GM18951 (cell line): Measurements from ENCODE around the gene TXNL4B.

Experiments used
- POLR2A ChIP-seq: IDR thresholded peaks from 4 replicates; pipeline ENCODE4 v1.6.1; 2011; ENCODE audit warnings: mild to moderate bottlenecking; ENCODE audit not compliant: insufficient read length, insufficient read depth; ENCODE audit errors: extremely low read depth
- in situ Hi-C: fragments of 300-500 bp; cut with MboI; formaldehyde crosslinking; loops from one replicate; pipeline ENCODE4 v1.12.0; 2022; ENCODE audit warnings: low sequenced_read_pairs, mixed read lengths, inconsistent platforms; ENCODE audit not compliant: unreplicated experiment

TXNL4B gene

GRCh38 chr16:72093448-72094265 is at the start of gene TXNL4B, which contains the start of gene DHX38:
TSS of gene TXNL4B (minus strand) at chr16:72093620. CDS start at chr16:72090749, 2,871 bp downstream.
TSS of gene DHX38 (plus strand) at chr16:72093847. CDS start at chr16:72096158, 2,311 bp downstream.
- in situ Hi-C loops = no loop called here
- peak; percentile 73 for TF ChIP-seq POLR2A

- in situ Hi-C loops = no loop called here
- no peak for TF ChIP-seq POLR2A
These were observed 49.1 kb upstream of the TXNL4B start for GRCh38 chr16:72142476-72142875.

- no peak for TF ChIP-seq POLR2A
- in situ Hi-C loops = no loop called here
These were observed 46.5 kb upstream of the TXNL4B start for GRCh38 chr16:72139908-72140307.

- in situ Hi-C loops = no loop called here
- TF ChIP-seq POLR2A = no peak
These were observed 44.7 kb upstream of the TXNL4B start for GRCh38 chr16:72138064-72138572.

- TF ChIP-seq POLR2A = no peak
- in situ Hi-C loops = no loop called here
These were observed 44.1 kb upstream of the TXNL4B start for GRCh38 chr16:72137380-72138063.

GRCh38 chr16:72134507-72134906 is 41.1 kb upstream of the TXNL4B start:
- TF ChIP-seq POLR2A = no peak
- in situ Hi-C loops = no loop called here

GRCh38 chr16:72132726-72133125 is 39.3 kb upstream of the TXNL4B start:
- no peak for TF ChIP-seq POLR2A
- in situ Hi-C loops = no loop called here

- in situ Hi-C loops = no loop called here
- TF ChIP-seq POLR2A = no peak
These were observed 37.6 kb upstream of the TXNL4B start for GRCh38 chr16:72131036-72131435.

GRCh38 chr16:72129976-72130656 is 36.7 kb upstream of the TXNL4B start:
- in situ Hi-C loops = no loop called here
- no peak for TF ChIP-seq POLR2A

GRCh38 chr16:72128701-72129100 is 35.3 kb upstream of the TXNL4B start:
- TF ChIP-seq POLR2A = no peak
- in situ Hi-C loops = no loop called here

- in situ Hi-C loops = no loop called here
- TF ChIP-seq POLR2A = no peak
These were observed 33.0 kb upstream of the TXNL4B start for GRCh38 chr16:72126429-72126765.

- TF ChIP-seq POLR2A = no peak
- in situ Hi-C loops = no loop called here
These were observed 32.4 kb upstream of the TXNL4B start for GRCh38 chr16:72125635-72126428.
